Skin epidermis (tissue), 12 donors: ENCODE data around the gene BNIP2.
A peak's percentile ranks its signal among the peaks of the same experiment; 100 is the strongest.
"Not testable (repeated sequence)": the region's sequence is repeated elsewhere in the genome, so short reads cannot be mapped to it uniquely, and the experiment has no call there.

ENCODE experiments used
- H3K27ac ChIP-seq, 21 experiments: fragments of 200-600 bp; sonication (generic) in 11 of 21; one replicate each; pipeline ENCODE4 v1.5.0; 2020; ENCODE audit warnings: mild to moderate bottlenecking in 3 of 21, inconsistent platforms in 2 of 21, moderate library complexity in 2 of 21
- H3K4me3 ChIP-seq, 7 experiments: fragments of 200-600 bp; sonication (generic) in 2 of 7; one replicate each; pipeline ENCODE4 v1.5.0; 2020; ENCODE audit warnings: inconsistent platforms in 2 of 7, mild to moderate bottlenecking in 2 of 7, moderate library complexity in 1 of 7

BNIP2 gene

GRCh38 chr15:59645812-59646211, 43.3 kb downstream of the BNIP2 start:
- not testable (repeated sequence) for H3K27ac ChIP-seq, H3K4me3 ChIP-seq

GRCh38 chr15:59644756-59645155, 44.4 kb downstream of the BNIP2 start:
- Histone ChIP-seq H3K27ac (no peak overlapping the region), H3K4me3 (no peak overlapping the region)

GRCh38 chr15:59642351-59642750, 46.8 kb downstream of the BNIP2 start:
- no peak overlapping the region for H3K4me3 ChIP-seq
- no peak overlapping the region for H3K27ac ChIP-seq

- not testable (repeated sequence) for H3K27ac ChIP-seq, H3K4me3 ChIP-seq
Measured at GRCh38 chr15:59637507-59637906, 51.6 kb downstream of the BNIP2 start.

- no peak overlapping the region for H3K4me3 ChIP-seq
Measured at GRCh38 chr15:59636184-59636583, 52.9 kb downstream of the BNIP2 start.

GRCh38 chr15:59632714-59633113, 56.4 kb downstream of the BNIP2 start:
- H3K4me3 ChIP-seq, result no peak overlapping the region
- no peak overlapping the region for H3K27ac ChIP-seq

More at GRCh38 chr15:59636184-59636583, 52.9 kb downstream of the BNIP2 start:
- H3K27ac ChIP-seq, result no peak overlapping the region

GRCh38 chr15:59622289-59622688, 66.8 kb downstream of the BNIP2 start:
- no peak overlapping the region for H3K27ac ChIP-seq

GRCh38 chr15:59618406-59618805, 70.7 kb downstream of the BNIP2 start:
- H3K4me3 ChIP-seq, result no peak overlapping the region
- peak overlapping the region in 1 of 21 experiments; percentile 4 for H3K27ac ChIP-seq

More at GRCh38 chr15:59622289-59622688, 66.8 kb downstream of the BNIP2 start:
- no peak overlapping the region for H3K4me3 ChIP-seq

GRCh38 chr15:59616379-59616778, 72.7 kb downstream of the BNIP2 start:
- H3K27ac ChIP-seq, result no peak overlapping the region
- no peak overlapping the region for H3K4me3 ChIP-seq

GRCh38 chr15:59615661-59616060, 73.5 kb downstream of the BNIP2 start:
- Histone ChIP-seq H3K4me3 (no peak overlapping the region), H3K27ac (no peak overlapping the region)

GRCh38 chr15:59614153-59614552, 75.0 kb downstream of the BNIP2 start:
- Histone ChIP-seq H3K4me3 (no peak overlapping the region), H3K27ac (no peak overlapping the region)

GRCh38 chr15:59611276-59612260, 77.6 kb downstream of the BNIP2 start, which contains the start of gene GCNT3:
TSS of gene GCNT3 (plus strand) at chr15:59611783. CDS start at chr15:59618239, 6,456 bp downstream.
- H3K4me3 ChIP-seq, result no peak within 1 kb of the TSS
- H3K27ac ChIP-seq, result no peak within 1 kb of the TSS

- no peak overlapping the region for H3K4me3 ChIP-seq
- H3K27ac ChIP-seq, result no peak overlapping the region
Measured at GRCh38 chr15:59609730-59610712, 79.1 kb downstream of the BNIP2 start.
